GM10248 (cell line): Measurements from ENCODE around the gene KCNQ5.

Source experiments
- CTCF ChIA-PET: fragments of 300-600 bp; sonication (Branson Sonifier 250); formaldehyde crosslinking; extraction: SDS; loops from one replicate; lab custom pipeline; 2021; ENCODE audit warnings: antibody characterized with exemption; lab: Yijun Ruan, JAX
- POLR2A ChIA-PET: fragments of 350-650 bp; sonication (Branson Sonifier 250); formaldehyde crosslinking; extraction: SDS; loops from one replicate; lab custom pipeline; 2020; ENCODE audit warnings: antibody characterized with exemption; lab: Yijun Ruan, JAX
- DNase-seq: peaks from one replicate; pipeline ENCODE4 v3.0.0; 2012; ENCODE audit errors: extremely low spot score
- CTCF ChIP-seq: IDR thresholded peaks from 2 replicates; pipeline ENCODE4 v1.5.1; 2012; ENCODE audit warnings: mild to moderate bottlenecking, low read depth; ENCODE audit errors: extremely low read depth, missing control alignments, control extremely low read depth

The KCNQ5 gene

DNA sequence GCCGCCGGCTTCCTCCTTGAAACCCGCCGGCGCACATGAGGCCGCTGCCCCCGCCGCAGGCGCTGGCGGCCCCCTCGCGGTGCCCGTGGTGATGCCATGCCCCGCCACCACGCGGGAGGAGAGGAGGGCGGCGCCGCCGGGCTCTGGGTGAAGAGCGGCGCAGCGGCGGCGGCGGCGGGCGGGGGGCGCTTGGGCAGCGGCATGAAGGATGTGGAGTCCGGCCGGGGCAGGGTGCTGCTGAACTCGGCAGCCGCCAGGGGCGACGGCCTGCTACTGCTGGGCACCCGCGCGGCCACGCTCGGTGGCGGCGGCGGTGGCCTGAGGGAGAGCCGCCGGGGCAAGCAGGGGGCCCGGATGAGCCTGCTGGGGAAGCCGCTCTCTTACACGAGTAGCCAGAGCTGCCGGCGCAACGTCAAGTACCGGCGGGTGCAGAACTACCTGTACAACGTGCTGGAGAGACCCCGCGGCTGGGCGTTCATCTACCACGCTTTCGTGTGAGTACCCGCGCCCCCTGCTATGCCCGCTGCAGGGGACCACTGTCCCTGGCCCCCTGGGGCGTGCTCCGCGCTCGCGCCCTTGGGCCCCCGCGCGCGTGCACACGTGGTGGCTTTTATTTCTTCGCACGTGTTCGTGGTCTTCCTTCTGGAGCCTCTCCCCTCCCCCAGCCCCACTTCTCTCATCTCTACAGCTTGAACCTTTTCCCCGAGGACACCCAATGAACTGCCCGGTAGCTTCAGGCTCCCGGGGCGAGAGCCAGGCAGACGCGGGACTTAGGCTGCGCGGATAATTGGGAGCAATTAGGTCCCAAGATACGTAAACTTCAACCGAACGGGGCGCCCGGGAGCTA lies 453 bp downstream of the KCNQ5 start:
- ChIA-PET CTCF (interaction anchor here (1.0 to 10.4 kb wide), 9 partner anchors 9 to 509 kb away, joined by 3 to 300 read pairs (median 4); no protein-coding TSS in a partner anchor), POLR2A (no interaction called here)
- TF ChIP-seq CTCF, result peak; percentile 32
- peak; percentile 64 for DNase-seq

DNA sequence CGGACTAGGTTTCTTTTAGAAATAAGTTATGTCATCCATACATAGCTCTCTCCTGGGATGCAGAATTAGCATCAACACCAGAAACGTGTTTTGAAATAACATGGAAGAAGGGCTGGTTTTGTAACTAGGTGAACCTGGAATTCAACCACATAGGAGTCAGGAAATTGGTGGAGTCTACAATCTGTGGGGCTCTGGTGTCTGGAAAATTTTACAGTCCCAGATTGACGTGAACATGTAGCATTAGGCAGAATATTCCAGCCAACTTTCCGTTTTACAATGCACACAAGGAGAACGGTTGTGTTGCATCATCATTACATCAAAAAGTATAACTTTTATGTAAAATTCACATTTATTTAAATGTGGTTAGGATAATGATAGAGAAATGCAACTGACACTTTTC lies 1.9 kb downstream of the KCNQ5 start:
- no peak for DNase-seq
- TF ChIP-seq CTCF, result no peak
- CTCF ChIA-PET, result interaction anchor here (0.6 to 10.4 kb wide), 5 partner anchors 11 to 507 kb away, joined by 3 to 300 read pairs (median 3); no protein-coding TSS in a partner anchor
- POLR2A ChIA-PET, result no interaction called here

- DNase-seq, result peak; percentile 19
- TF ChIP-seq CTCF, result peak; percentile 48
- ChIA-PET POLR2A (no interaction called here), CTCF (interaction anchor here (0.6 to 1.6 kb wide), 13 partner anchors 8 to 508 kb away, joined by 3 to 7 read pairs (median 3); no protein-coding TSS in a partner anchor)
Observed at GRCh38 chr6:72624557-72625160, 2.8 kb downstream of the KCNQ5 start.

GRCh38 chr6:72626126-72626525 lies 4.3 kb downstream of the KCNQ5 start:
- DNase-seq, result peak; percentile 34
- ChIA-PET POLR2A (no interaction called here), CTCF (interaction anchor here (0.7 to 1.6 kb wide), 4 partner anchors 9 to 22 kb away, joined by 3 to 5 read pairs (median 4); no protein-coding TSS in a partner anchor)
- no peak for TF ChIP-seq CTCF

DNA sequence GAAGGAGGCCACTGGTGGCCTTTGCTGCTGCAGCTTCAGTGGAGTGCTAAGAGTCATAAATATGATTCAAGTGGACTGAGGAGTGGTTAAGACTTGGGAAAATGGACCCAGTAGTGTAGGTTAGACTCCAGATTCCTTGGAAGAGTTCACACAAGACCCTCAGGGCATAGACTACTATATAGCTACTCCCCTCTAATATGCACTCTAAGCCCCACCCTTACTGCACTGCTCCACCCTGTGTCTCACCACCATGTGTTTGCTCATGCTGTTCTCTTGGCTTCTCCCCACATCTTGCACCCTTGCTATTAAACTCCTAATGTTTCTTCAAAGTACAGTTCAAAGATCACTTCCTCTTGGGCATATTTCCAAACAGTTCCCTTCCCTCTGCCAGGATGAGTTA lies 5.7 kb downstream of the KCNQ5 start:
- CTCF ChIA-PET, result interaction anchor here (1.0 to 2.3 kb wide), 4 partner anchors 11 to 502 kb away, joined by 3 to 13 read pairs (median 7); no protein-coding TSS in a partner anchor

More for the DNA sequence above, 5.7 kb downstream of the KCNQ5 start:
- POLR2A ChIA-PET, result no interaction called here
- no peak for TF ChIP-seq CTCF
- no peak for DNase-seq
